SHP77 treated with DMSO at 0.1 percent for 48 hours (cell line): ENCODE results near the gene DEFB113.

ENCODE experiments used
- DNase-seq: peaks from one replicate; lab custom pipeline; 2025; lab: John Stamatoyannopoulos, UW

Gene DEFB113

GRCh38 chr6:49935387-49935786, 34.0 kb downstream of the DEFB113 start:
- no peak for DNase-seq

- DNase-seq = no peak
These were observed 34.7 kb downstream of the DEFB113 start for GRCh38 chr6:49934770-49935169.

GRCh38 chr6:49933526-49933925, 35.9 kb downstream of the DEFB113 start:
- DNase-seq = no peak

- no peak for DNase-seq
These were observed 40.1 kb downstream of the DEFB113 start for GRCh38 chr6:49929340-49929739.

GRCh38 chr6:49923826-49924225, 45.6 kb downstream of the DEFB113 start:
- no peak for DNase-seq

- DNase-seq = no peak
These were observed 49.3 kb downstream of the DEFB113 start for GRCh38 chr6:49919935-49920644.

GRCh38 chr6:49919261-49919660, 50.2 kb downstream of the DEFB113 start:
- no peak for DNase-seq

- no peak for DNase-seq
These were observed 50.6 kb downstream of the DEFB113 start for GRCh38 chr6:49918787-49919186.
